PFSK-1 (cell line): ENCODE data around the gene CAMK1D.

ENCODE experiments used
- FOXP2 ChIP-seq: optimal IDR thresholded peaks from 2 replicates; pipeline ENCODE3; 2011; ENCODE audit warnings: borderline replicate concordance, control low read depth, inconsistent platforms; ENCODE audit not compliant: insufficient read depth; ENCODE audit errors: extremely low read length, extremely low read depth
- POLR2AphosphoS5 ChIP-seq: IDR thresholded peaks from 2 replicates; pipeline ENCODE4 v1.6.1; 2012; ENCODE audit warnings: low read depth, mild to moderate bottlenecking, control low read depth, low read length, moderate library complexity
- REST ChIP-seq, 2 experiments: IDR thresholded peaks; 2 replicates each; pipeline versions ENCODE4 v1.6.1 to v1.8.0; 2011 to 2012; ENCODE audit warnings: low read depth in 2 of 2, low read length in 2 of 2, control low read depth in 1 of 2, inconsistent platforms in 1 of 2, mild to moderate bottlenecking in 1 of 2, moderate library complexity in 1 of 2; ENCODE audit not compliant: insufficient read depth in 1 of 2
- SIN3A ChIP-seq: IDR thresholded peaks from 2 replicates; pipeline ENCODE4 v1.6.1; 2012; ENCODE audit warnings: mild to moderate bottlenecking, low read length, moderate library complexity, borderline replicate concordance; ENCODE audit not compliant: insufficient read depth
- TAF1 ChIP-seq: IDR thresholded peaks from 2 replicates; pipeline ENCODE4 v1.6.1; 2012; ENCODE audit warnings: low read length, control low read depth, borderline replicate concordance; ENCODE audit not compliant: insufficient read depth

Gene CAMK1D

GRCh38 chr10:12350167-12350872, 973 bp downstream of the CAMK1D start:
- TF ChIP-seq TAF1 = no peak
- TF ChIP-seq REST (IDR thresholded peaks at IDR 0.05; ENCODE audit: insufficient read depth in 1 of 2, low read depth in 2 of 2, low read length in 2 of 2) = no peak
- no peak for TF ChIP-seq FOXP2
- no peak for TF ChIP-seq SIN3A
- no peak for TF ChIP-seq POLR2AphosphoS5

- TF ChIP-seq POLR2AphosphoS5 (no peak), FOXP2 (no peak), REST (IDR thresholded peaks at IDR 0.05; ENCODE audit: insufficient read depth in 1 of 2, low read depth in 2 of 2, low read length in 2 of 2) (no peak), SIN3A (no peak), TAF1 (no peak)
Observed at GRCh38 chr10:12350925-12351324, 1.6 kb downstream of the CAMK1D start.

GRCh38 chr10:12351447-12351846, 2.1 kb downstream of the CAMK1D start:
- no peak for TF ChIP-seq FOXP2
- TF ChIP-seq POLR2AphosphoS5 = no peak
- TF ChIP-seq REST (IDR thresholded peaks at IDR 0.05; ENCODE audit: insufficient read depth in 1 of 2, low read depth in 2 of 2, low read length in 2 of 2) = no peak
- no peak for TF ChIP-seq SIN3A
- TF ChIP-seq TAF1 = no peak

GRCh38 chr10:12351889-12352288, 2.5 kb downstream of the CAMK1D start:
- TF ChIP-seq SIN3A = no peak
- no peak for TF ChIP-seq REST (IDR thresholded peaks at IDR 0.05; ENCODE audit: insufficient read depth in 1 of 2, low read depth in 2 of 2, low read length in 2 of 2)
